Fibroblast of lung (primary cell): Measurements from ENCODE around the gene SUSD6. TPM values are rescaled to one million over a fixed set of nuclear protein-coding genes. Genes with fewer than 3 reads are reported as not detected.
A peak's percentile ranks its signal among the peaks of the same experiment; 100 is the strongest.

Experiments
- DNase-seq, 2 donors: peaks; one replicate each; pipeline versions ENCODE4 v3.0.0 to v3.0.0-alpha.2; 2010; ENCODE audit warnings: low read depth in 2 of 2
- H2AFZ ChIP-seq: 2 replicates; pipeline ENCODE4 v1.5.1; 2012; ENCODE audit warnings: low read length, control low read depth, inconsistent platforms
- H3K27ac ChIP-seq: 2 replicates; pipeline ENCODE4 v1.5.1; 2011; ENCODE audit warnings: low read length, control low read depth; ENCODE audit not compliant: insufficient read depth
- H3K27me3 ChIP-seq: 2 replicates; pipeline ENCODE4 v1.5.1; 2011; ENCODE audit warnings: mild to moderate bottlenecking, low read length; ENCODE audit not compliant: control insufficient read depth, insufficient read depth
- H3K36me3 ChIP-seq: 2 replicates; pipeline ENCODE4 v1.5.1; 2011; ENCODE audit warnings: low read length; ENCODE audit not compliant: control insufficient read depth, insufficient read depth
- H3K4me1 ChIP-seq: 2 replicates; pipeline ENCODE4 v1.5.1; 2011; ENCODE audit warnings: low read length; ENCODE audit not compliant: control insufficient read depth, insufficient read depth; ENCODE audit errors: extremely low read depth
- H3K4me2 ChIP-seq: 2 replicates; pipeline ENCODE4 v1.5.1; 2011; ENCODE audit warnings: low read length, control low read depth; ENCODE audit not compliant: insufficient read depth; ENCODE audit errors: extremely low read depth
- H3K4me3 ChIP-seq, 4 experiments: fragments of 200-600 bp in 1 of 4; sonication (generic) in 1 of 4; replicated peaks in 1 of 4; 2 replicates each; pipeline ENCODE4 v1.5.1; 2011 to 2016; ENCODE audit warnings: low read length in 4 of 4, low read depth in 3 of 4, mild to moderate bottlenecking in 3 of 4, control low read depth in 2 of 4, inconsistent platforms in 1 of 4, mixed read lengths in 1 of 4; ENCODE audit not compliant: insufficient read depth in 1 of 4; ENCODE audit errors: control extremely low read depth in 1 of 4
- H3K79me2 ChIP-seq: 2 replicates; pipeline ENCODE4 v1.5.1; 2012; ENCODE audit warnings: mild to moderate bottlenecking, low read length, inconsistent platforms; ENCODE audit not compliant: control insufficient read depth, insufficient read depth
- H3K9ac ChIP-seq: 2 replicates; pipeline ENCODE4 v1.5.1; 2011; ENCODE audit warnings: mild to moderate bottlenecking, low read length, control low read depth; ENCODE audit not compliant: insufficient read depth
- H3K9me3 ChIP-seq: 2 replicates; pipeline ENCODE4 v1.5.1; 2012; ENCODE audit warnings: low read depth, low read length; ENCODE audit not compliant: control insufficient read depth, insufficient read depth
- H4K20me1 ChIP-seq: 2 replicates; pipeline ENCODE4 v1.5.1; 2011; ENCODE audit warnings: low read length; ENCODE audit not compliant: control insufficient read depth, insufficient read depth; ENCODE audit errors: extremely low read depth
- EZH2 ChIP-seq: IDR thresholded peaks from 2 replicates; pipeline ENCODE4 v1.5.1; 2012; ENCODE audit warnings: low read length, control low read depth, mild to moderate bottlenecking; ENCODE audit errors: missing control alignments
- polyA plus RNA-seq, 2 donors: library from polyadenylated mRNA; depleted of rRNA in 1 of 2; stranded (reverse) in 1 of 2; unstranded in 1 of 2; fragments of >200 nt; gene quantifications; 2 replicates each; pipeline ENCODE4 v1.2.1, GENCODE V29; 2011 to 2012; ENCODE audit warnings: missing spikeins in 1 of 2
- total RNA-seq: library from RNA; depleted of rRNA; stranded (reverse); fragments of >200 nt; gene quantifications from 2 replicates; pipeline ENCODE4 v1.2.1, GENCODE V29; 2014
- TF ChIP-seq, protein P1 (sequence below), 2 donors: IDR thresholded peaks in 1 of 2; conservative IDR thresholded peaks in 1 of 2; 1 replicate in 1 of 2; 2 replicates in 1 of 2; pipeline ENCODE4 v1.5.1; 2011 to 2012; ENCODE audit warnings: low read length in 2 of 2, control low read depth in 1 of 2, inconsistent platforms in 1 of 2, low read depth in 1 of 2, mild to moderate bottlenecking in 1 of 2

SUSD6 gene
- total and polyA plus RNA-seq, 2 donors (not counting 1 experiment from before 2014, with no cell fraction given), result 9.1 to 11.4 TPM

DNA sequence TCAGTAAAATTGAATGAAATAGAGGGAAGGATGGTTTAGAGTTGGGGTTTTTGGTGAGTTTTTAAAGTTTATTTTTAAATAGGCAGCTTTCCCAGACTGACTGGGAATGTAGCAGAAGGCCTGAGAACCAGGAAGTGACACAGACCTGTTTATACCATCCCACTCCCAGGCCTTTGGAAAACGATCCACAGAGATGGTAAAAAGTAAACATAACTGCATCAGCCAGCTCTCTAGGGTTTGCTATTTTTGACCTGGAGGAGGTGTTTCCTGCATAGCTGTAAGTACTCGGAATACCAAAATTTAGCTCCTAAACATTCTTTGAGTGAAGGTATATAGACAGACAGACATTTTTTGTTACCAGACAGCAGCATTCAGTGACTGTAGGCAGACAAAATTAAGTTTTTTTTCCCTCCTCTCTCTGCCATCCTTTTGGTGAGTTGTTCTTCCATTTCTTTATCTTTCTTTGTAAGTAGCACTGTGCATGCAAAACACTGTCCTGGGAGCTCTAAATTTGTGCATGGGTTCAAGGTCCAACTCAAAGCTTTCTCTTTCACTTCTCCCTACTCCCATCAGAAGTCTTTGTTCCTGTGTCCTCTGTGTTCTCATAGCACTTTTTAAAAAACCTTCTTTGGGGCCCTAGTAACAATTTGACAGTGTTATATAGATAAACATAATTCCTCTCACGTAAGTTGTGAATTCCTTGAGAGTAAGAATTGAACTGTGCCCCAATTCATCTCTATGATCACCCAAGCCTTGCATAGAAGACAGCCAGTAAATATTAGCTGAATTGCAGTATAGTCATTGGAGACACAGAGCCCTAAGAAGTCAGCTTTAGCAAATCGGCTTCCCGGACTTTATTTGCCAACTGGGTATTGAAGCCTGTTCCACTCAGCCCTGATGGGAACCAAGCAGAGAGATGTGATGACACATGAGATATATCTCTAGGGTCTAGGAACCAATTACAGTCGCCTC is 37.4 kb downstream of the SUSD6 start:
- H3K79me2 ChIP-seq, result peaks cover 7% of the 10 kb centered on the region
- no peaks in the 10 kb centered on the region for H3K9me3 ChIP-seq
- H4K20me1 ChIP-seq, result no peaks in the 10 kb centered on the region
- H3K4me2 ChIP-seq, result peak overlapping the region; percentile 34
- no peaks in the 10 kb centered on the region for H3K36me3 ChIP-seq
- peak; percentile 64 to 81 for DNase-seq
- H3K4me1 ChIP-seq, result peaks cover 30% of the 10 kb centered on the region
- no peak overlapping the region for H2AFZ ChIP-seq
- no peak overlapping the region for H3K27ac ChIP-seq
- no peak overlapping the region for H3K4me3 ChIP-seq
- no peaks in the 10 kb centered on the region for H3K27me3 ChIP-seq
- TF ChIP-seq, protein P1, sequence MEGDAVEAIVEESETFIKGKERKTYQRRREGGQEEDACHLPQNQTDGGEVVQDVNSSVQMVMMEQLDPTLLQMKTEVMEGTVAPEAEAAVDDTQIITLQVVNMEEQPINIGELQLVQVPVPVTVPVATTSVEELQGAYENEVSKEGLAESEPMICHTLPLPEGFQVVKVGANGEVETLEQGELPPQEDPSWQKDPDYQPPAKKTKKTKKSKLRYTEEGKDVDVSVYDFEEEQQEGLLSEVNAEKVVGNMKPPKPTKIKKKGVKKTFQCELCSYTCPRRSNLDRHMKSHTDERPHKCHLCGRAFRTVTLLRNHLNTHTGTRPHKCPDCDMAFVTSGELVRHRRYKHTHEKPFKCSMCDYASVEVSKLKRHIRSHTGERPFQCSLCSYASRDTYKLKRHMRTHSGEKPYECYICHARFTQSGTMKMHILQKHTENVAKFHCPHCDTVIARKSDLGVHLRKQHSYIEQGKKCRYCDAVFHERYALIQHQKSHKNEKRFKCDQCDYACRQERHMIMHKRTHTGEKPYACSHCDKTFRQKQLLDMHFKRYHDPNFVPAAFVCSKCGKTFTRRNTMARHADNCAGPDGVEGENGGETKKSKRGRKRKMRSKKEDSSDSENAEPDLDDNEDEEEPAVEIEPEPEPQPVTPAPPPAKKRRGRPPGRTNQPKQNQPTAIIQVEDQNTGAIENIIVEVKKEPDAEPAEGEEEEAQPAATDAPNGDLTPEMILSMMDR (conservative IDR thresholded peaks at IDR 0.05 in 1 of 2, IDR thresholded peaks at IDR 0.05 in 1 of 2; ENCODE audit: low read depth in 1 of 2, low read length in 2 of 2), result no peak
- TF ChIP-seq EZH2, result no peak
- no peak overlapping the region for H3K9ac ChIP-seq

DNA sequence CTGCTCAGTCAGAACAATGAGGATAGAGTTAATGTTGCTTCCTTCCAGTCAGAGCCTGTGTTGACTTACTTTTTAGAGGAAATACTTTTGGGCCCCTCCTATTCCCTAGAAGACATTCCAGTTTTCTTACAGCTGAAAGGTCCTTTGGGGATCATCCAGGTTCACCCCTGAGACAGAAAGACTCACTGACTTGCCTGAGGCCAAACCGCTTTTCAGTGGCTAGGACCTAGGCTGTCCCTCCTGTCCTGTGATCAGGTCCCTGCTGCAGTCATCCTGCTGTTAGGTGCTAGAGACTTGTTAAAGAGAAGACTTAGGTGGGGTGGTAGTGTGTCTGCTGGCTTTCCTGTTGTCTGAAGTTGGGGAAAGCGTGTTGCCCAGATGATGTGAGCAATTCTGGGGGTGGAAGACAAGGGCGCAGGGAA is 39.6 kb downstream of the SUSD6 start:
- no peak overlapping the region for H3K9ac ChIP-seq
- no peaks in the 10 kb centered on the region for H3K9me3 ChIP-seq
- no peaks in the 10 kb centered on the region for H4K20me1 ChIP-seq
- TF ChIP-seq EZH2, result no peak
- TF ChIP-seq, protein P1 (conservative IDR thresholded peaks at IDR 0.05 in 1 of 2, IDR thresholded peaks at IDR 0.05 in 1 of 2; ENCODE audit: low read depth in 1 of 2, low read length in 2 of 2), result no peak
- no peak overlapping the region for H3K4me3 ChIP-seq
- H3K79me2 ChIP-seq, result peaks cover 9% of the 10 kb centered on the region
- no peaks in the 10 kb centered on the region for H3K27me3 ChIP-seq
- H3K4me1 ChIP-seq, result peaks cover 30% of the 10 kb centered on the region
- no peaks in the 10 kb centered on the region for H3K36me3 ChIP-seq
- DNase-seq, result peak in 1 of 2 donors; percentile 43
- H3K27ac ChIP-seq, result no peak overlapping the region
- no peak overlapping the region for H2AFZ ChIP-seq
- no peak overlapping the region for H3K4me2 ChIP-seq

DNA sequence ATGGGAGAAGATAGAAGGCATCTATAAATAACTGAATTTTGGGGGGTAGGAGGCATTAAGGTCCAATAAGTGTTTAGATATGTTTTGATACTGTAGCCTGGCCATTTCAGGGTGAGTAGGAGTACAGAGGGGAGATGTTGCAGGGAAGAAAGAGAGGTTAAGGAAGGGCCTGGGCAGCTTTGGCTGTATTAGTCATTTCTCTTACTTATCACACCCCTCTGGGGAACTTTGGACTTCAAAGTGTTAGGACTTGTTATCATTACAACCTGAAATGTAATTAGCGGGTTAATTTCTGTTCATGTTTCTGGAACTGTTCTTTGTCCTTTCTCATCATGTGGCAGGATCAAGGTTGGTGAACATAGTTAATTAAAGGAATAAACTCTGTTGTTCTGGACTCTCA is 40.3 kb downstream of the SUSD6 start:
- Histone ChIP-seq H3K4me3 (no peak overlapping the region), H3K27me3 (no peaks in the 10 kb centered on the region), H4K20me1 (no peaks in the 10 kb centered on the region), H3K27ac (no peak overlapping the region), H3K4me1 (peaks cover 30% of the 10 kb centered on the region), H2AFZ (no peak overlapping the region), H3K9me3 (no peaks in the 10 kb centered on the region), H3K79me2 (peaks cover 9% of the 10 kb centered on the region), H3K36me3 (no peaks in the 10 kb centered on the region), H3K9ac (no peak overlapping the region), H3K4me2 (no peak overlapping the region)
- no peak for DNase-seq
- TF ChIP-seq EZH2, result no peak
- TF ChIP-seq, protein P1 (conservative IDR thresholded peaks at IDR 0.05 in 1 of 2, IDR thresholded peaks at IDR 0.05 in 1 of 2; ENCODE audit: low read depth in 1 of 2, low read length in 2 of 2), result no peak
